Hematopoietic multipotent progenitor cell treated with erythropoietin and hydrocortisone succinate and interleukin-3 and kit ligand, for 8 days (in vitro differentiated cells): ENCODE results near the gene SVIL.
"Not testable (repeated sequence)": the region's sequence is repeated elsewhere in the genome, so short reads cannot be mapped to it uniquely, and the experiment has no call there.

Experiments
- DNase-seq: peaks from one replicate; pipeline ENCODE4 v3.0.0-alpha.2; 2015

The SVIL gene

GRCh38 chr10:29566209-29566608 lies 68.6 kb downstream of the SVIL start:
- DNase-seq = not testable (repeated sequence)

DNA sequence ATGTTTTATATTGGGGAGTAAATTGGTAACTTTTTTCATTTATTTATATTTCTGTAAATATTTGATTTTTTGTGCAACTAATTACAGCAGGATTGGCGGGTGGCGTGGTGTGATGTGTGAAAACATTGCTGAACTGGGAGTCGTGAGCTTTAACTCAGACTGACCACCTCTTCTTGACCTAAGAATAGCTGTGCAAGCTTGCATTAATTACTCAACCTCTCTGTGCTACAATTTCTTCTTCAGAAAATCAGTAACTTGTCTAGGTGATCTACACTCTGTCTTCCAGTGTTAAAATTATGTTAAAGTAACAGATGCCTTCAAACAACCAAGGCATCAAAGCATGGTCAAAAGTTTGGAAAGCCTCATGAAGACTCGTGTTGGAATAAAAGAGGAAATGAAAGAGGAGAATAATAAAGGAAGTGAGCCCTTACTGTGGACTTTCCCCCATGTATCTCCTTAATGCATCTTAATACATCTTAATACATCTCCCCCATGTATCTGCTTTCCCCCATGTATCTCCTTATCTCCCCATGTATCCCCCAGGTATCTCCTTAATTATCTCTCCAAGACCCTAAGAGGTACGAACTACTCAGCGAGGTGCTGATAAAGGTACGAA lies 71.2 kb downstream of the SVIL start:
- no peak for DNase-seq

- DNase-seq = not testable (repeated sequence)
These were observed 71.8 kb downstream of the SVIL start for GRCh38 chr10:29563006-29563405.

GRCh38 chr10:29559996-29560395 lies 74.8 kb downstream of the SVIL start:
- DNase-seq = no peak

GRCh38 chr10:29557665-29558064 lies 77.1 kb downstream of the SVIL start:
- DNase-seq = no peak

- DNase-seq = no peak
These were observed 78.9 kb downstream of the SVIL start for GRCh38 chr10:29555746-29556481.

- DNase-seq = no peak
These were observed 79.6 kb downstream of the SVIL start for GRCh38 chr10:29555091-29555745.

GRCh38 chr10:29554660-29555059 lies 80.1 kb downstream of the SVIL start:
- DNase-seq = no peak

GRCh38 chr10:29553544-29554250 lies 81.1 kb downstream of the SVIL start:
- DNase-seq = no peak

- not testable (repeated sequence) for DNase-seq
These were observed 81.7 kb downstream of the SVIL start for GRCh38 chr10:29553116-29553515.

GRCh38 chr10:29549493-29549892 lies 85.3 kb downstream of the SVIL start:
- not testable (repeated sequence) for DNase-seq

DNA sequence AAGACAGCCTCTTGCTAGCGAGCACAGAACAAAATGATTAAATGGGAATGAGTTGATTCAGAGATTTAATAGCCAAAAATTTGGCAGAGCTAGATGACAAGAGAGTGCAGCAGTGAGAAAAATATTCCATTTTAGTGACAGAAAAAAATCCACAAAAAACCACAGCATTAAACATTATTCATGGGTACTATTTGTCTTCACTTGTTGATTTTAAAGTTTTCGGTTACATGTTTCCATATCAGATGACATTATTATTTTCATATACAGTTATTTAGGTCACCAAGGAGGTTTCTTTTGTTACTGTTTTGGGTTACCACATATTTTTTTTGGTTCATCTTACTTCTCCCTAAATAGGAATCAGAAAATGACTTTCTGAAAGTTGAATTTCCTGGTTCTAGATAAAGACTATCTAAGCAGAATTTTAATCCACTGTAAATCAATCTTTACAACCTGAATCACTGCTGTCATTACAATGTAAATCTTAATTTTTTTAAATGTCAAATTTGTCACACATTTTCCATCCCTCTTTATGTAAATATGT lies 87.9 kb downstream of the SVIL start:
- DNase-seq = no peak

- DNase-seq = no peak
These were observed 89.6 kb downstream of the SVIL start for GRCh38 chr10:29545122-29545521.

GRCh38 chr10:29543715-29544114 lies 91.1 kb downstream of the SVIL start:
- DNase-seq = no peak

- DNase-seq = no peak
These were observed 92.0 kb downstream of the SVIL start for GRCh38 chr10:29542723-29543122.

DNA sequence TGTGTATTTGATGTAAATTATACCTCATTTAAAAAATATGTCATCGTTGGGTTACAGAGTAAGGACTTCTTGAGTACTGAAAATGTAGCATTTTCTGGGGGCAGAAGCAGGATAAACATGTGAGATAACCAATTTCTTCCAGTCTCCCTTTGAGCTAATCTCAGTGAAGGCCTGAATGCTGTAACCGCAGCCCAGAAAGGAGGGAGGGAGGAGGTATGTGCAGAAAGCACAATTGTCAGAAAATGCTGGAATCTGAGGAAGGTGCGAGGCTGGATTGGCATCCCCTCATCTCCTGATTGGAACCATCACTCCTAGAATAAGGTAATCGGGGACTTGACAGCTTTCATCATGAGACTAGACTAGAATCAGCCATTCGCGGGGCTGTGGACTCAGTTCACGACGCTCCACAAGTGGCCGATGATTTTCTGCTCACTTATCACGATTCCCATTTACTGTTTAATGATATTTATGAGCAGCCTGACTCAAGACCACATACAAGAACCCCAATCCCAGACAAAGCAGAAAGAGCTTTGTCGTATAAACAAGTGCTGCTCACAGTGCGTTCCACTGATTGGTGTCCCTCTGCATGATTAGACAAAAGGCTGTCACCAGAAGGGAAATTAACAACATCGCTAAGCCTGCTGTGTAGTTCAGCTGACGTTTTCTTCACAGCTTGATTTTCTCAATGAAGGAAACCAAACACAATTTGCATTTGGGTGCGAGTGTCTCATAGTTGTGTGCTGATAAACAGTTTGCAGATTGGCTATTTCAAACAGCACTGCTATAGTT lies 93.2 kb downstream of the SVIL start:
- DNase-seq = no peak

DNA sequence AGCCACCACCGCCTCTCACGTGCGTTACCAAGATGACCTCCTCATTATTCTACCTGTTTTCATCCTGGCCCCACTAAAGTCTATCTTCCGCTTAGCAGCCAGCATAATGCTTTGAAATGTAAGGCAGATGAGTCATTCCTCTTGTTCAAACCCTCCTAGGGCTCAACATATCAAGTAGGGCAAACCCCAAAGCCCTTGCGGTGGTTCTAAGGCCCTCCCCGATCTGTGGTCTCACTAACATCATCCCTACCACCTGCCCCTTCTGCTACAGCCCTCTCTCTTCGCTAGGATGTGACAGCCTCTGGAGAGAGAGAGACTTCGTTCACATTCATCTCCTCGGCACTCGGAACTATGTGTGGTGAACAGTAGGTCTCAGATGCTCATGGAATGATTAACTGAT lies 94.8 kb downstream of the SVIL start:
- no peak for DNase-seq

DNA sequence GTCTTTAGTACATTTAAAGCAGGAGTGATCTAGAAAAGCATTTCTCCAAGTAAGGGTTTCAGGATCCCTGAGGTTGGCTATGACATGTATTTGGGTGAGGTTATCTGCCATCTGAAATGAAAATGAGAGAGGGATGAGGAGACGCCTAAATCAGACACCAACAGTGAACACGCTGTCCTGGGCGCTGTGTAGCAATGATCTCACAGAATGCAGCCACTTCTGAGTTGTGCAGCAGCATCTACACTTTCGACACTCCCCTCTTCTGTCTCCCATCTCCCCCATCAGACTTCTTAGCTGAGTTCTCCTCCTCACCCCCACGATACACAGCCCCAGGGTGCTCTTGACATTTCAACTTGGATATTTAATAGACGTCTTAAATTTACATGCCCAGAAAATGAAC lies 95.4 kb downstream of the SVIL start:
- no peak for DNase-seq

- no peak for DNase-seq
These were observed 97.0 kb downstream of the SVIL start for GRCh38 chr10:29537799-29538198.

GRCh38 chr10:29536691-29537090 lies 98.1 kb downstream of the SVIL start:
- DNase-seq = not testable (repeated sequence)

- no peak for DNase-seq
These were observed 98.9 kb downstream of the SVIL start for GRCh38 chr10:29535778-29536453.
